Activated CD8-positive, alpha-beta T cell treated with anti-CD3 and anti-CD28 coated beads, Interleukin-2, amount 10 ng/mL, durations not matched to agents 7 days and 5 days (primary cell): ENCODE results near the gene HTR3A. TPM values are rescaled to one million over a fixed set of nuclear protein-coding genes. Genes with fewer than 3 reads are reported as not detected.

ENCODE experiments used
- ATAC-seq: fragments of 150-1000 bp; cut with Tn5 transposase; one replicate; pipeline ENCODE4 v1.10.0; 2021; ENCODE audit warnings: moderate library complexity
- CTCF ChIA-PET: fragments of 350-600 bp; sonication (Branson Sonifier 250); formaldehyde crosslinking; loops from one replicate; lab custom pipeline; 2021; ENCODE audit warnings: antibody characterized with exemption; lab: Charles Lee
- POLR2A ChIA-PET: fragments of 350-600 bp; sonication (Branson Sonifier 250); formaldehyde crosslinking; loops from one replicate; lab custom pipeline; 2021; ENCODE audit warnings: antibody characterized with exemption; lab: Charles Lee
- DNase-seq: peaks from one replicate; pipeline ENCODE4 v3.0.0-alpha.2; 2020
- H3K27ac Mint-ChIP-seq: one replicate; pipeline ENCODE4 v1.8.0; 2021; ENCODE audit warnings: mild to moderate bottlenecking, mixed read lengths
- H3K27me3 Mint-ChIP-seq: one replicate; pipeline ENCODE4 v1.8.0; 2021; ENCODE audit warnings: low read depth, mixed read lengths
- H3K36me3 Mint-ChIP-seq: one replicate; pipeline ENCODE4 v1.8.0; 2021; ENCODE audit warnings: low read depth, mixed read lengths
- H3K4me1 Mint-ChIP-seq: one replicate; pipeline ENCODE4 v1.8.0; 2021; ENCODE audit warnings: low read depth, mixed read lengths
- H3K4me3 Mint-ChIP-seq: one replicate; pipeline ENCODE4 v1.8.0; 2021; ENCODE audit warnings: mild to moderate bottlenecking, mixed read lengths
- H3K9me3 Mint-ChIP-seq: one replicate; pipeline ENCODE4 v1.8.0; 2022; ENCODE audit warnings: mixed read lengths; ENCODE audit not compliant: insufficient read depth
- total RNA-seq, 2 experiments: library from RNA; stranded (reverse); gene quantifications; one replicate each; pipeline ENCODE4 v1.2.3, GENCODE V29; 2021

The HTR3A gene
- total RNA-seq, 2 experiments from 2014 or later: not detected

DNA sequence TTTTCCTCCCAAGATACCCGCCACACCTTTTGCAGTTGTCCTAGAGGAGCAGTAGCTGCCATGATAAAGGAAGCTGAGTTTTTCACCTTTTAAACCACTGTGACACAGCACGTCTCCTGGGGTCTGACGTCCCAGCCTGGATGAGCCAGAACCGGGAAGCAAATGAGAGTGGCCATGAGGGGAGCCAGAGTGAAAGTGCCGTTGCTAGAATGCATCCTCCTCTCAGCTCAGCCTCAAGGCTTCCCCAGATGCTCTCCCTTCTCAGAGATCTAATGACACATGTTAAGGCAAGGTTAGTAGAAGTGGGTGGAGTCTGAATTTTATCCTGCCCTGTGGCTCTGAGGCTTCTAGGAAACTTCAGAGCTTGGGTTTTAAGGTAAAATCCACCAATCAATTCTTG, 23.4 kb upstream of the HTR3A start:
- Mint-ChIP-seq H3K4me3 (no peak overlapping the region), H3K36me3 (no peaks in the 10 kb centered on the region), H3K9me3 (no peaks in the 10 kb centered on the region), H3K4me1 (no peaks in the 10 kb centered on the region), H3K27ac (no peak overlapping the region), H3K27me3 (peaks cover 21% of the 10 kb centered on the region)
- no peak for DNase-seq
- POLR2A ChIA-PET: no interaction called here
- CTCF ChIA-PET: interaction anchor here (0.6 kb wide), 1 partner anchor 55 kb away, joined by 3 read pairs; no protein-coding TSS in a partner anchor
- ATAC-seq: no peak

DNA sequence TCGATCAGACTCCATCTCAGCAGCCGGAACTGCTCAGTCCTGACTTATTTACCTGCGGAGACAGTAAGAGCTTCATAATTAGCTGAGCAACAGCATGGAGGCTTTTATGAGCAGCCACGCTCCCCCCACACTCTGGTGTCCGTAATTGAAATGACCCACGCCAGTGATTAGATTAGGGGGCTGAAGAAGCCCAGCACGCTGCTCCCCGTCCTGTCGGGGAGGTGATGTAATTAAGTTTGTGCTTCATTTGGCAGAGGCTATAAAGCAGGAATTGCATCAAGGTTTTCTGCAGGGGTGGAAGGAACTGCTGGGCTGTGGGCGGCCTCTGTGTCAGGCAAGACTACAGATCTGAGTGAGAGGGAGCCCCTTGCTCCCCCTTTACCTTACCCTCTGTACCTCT, 22.8 kb upstream of the HTR3A start:
- ATAC-seq (no peak), DNase-seq (no peak)
- ChIA-PET POLR2A (no interaction called here), CTCF (interaction anchor here (0.6 kb wide), 1 partner anchor 56 kb away, joined by 3 read pairs; no protein-coding TSS in a partner anchor)
- no peaks in the 10 kb centered on the region for H3K36me3 Mint-ChIP-seq
- H3K27ac Mint-ChIP-seq: no peak overlapping the region
- H3K9me3 Mint-ChIP-seq: no peaks in the 10 kb centered on the region
- H3K27me3 Mint-ChIP-seq: peaks cover 22% of the 10 kb centered on the region
- H3K4me3 Mint-ChIP-seq: no peak overlapping the region
- H3K4me1 Mint-ChIP-seq: no peaks in the 10 kb centered on the region

DNA sequence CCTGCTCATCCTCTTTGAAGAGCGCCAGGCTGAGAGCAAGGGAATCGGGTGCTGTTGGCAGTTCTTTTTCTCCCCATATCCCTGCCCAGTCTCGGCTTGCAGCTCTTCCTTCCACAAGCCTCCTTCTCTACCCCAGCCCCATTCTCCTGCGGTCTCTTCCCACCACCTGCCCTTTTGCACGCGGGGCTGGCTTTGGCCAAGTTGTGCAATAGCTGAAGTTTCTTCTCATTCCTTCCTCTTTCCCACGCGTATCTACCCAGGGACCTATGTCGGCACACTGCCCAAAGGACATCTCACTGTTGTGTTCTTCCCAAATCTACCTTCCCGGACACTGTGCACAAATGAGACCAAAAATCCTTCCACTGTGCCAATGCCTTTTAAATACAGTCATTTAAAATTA, 22.3 kb upstream of the HTR3A start:
- ATAC-seq (no peak), DNase-seq (no peak)
- CTCF ChIA-PET: no interaction called here
- Mint-ChIP-seq H3K27ac (no peak overlapping the region), H3K4me1 (no peaks in the 10 kb centered on the region), H3K4me3 (no peak overlapping the region), H3K36me3 (no peaks in the 10 kb centered on the region), H3K9me3 (no peaks in the 10 kb centered on the region), H3K27me3 (peaks cover 20% of the 10 kb centered on the region)
- POLR2A ChIA-PET: no interaction called here

DNA sequence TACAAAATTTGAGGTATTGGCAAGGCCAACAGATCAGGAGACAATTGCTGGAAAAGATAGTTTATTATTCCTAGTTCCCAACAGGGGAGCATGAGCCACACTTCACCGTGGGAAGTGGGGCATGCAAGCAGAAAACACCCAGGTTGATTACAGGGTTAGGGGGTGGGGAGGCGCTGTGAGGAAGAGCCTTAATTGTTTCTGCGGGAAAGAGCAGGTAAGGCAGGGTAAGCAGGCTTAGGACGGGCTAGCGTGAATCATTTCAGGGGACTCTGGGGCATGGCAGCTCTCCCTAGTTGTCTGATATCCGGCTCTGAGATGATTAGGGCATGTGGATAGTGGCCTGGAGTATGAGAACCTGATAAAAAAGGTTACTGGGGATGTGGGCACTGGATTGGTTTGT, 20.7 kb upstream of the HTR3A start:
- H3K27me3 Mint-ChIP-seq: peaks cover 13% of the 10 kb centered on the region

DNA sequence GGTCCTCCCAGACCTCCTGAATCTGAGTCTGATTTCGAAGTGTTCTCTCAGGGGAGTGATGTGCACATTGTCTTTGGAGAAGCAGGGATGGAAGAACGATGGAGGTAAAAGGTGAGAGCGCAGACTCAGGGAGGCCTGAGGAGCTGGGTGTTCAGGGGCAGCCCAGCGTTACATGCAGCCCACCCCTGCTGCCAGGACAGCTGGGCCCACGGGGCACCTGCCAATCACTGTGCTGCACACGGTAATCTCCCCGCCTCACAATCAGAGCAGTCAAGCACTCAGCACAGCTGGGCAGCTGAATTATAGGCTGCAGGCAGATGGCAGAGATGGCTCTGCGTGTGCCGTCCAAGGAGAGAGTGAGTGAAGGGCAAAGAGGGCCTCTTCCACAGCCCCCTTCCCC, 17.9 kb upstream of the HTR3A start:
- peaks cover 9% of the 10 kb centered on the region for H3K27me3 Mint-ChIP-seq
- ChIA-PET CTCF (no interaction called here), POLR2A (no interaction called here)
- H3K27ac Mint-ChIP-seq: no peak overlapping the region
- no peak overlapping the region for H3K4me3 Mint-ChIP-seq
- ATAC-seq: no peak
- H3K36me3 Mint-ChIP-seq: no peaks in the 10 kb centered on the region
- no peak for DNase-seq
- no peaks in the 10 kb centered on the region for H3K4me1 Mint-ChIP-seq
- no peaks in the 10 kb centered on the region for H3K9me3 Mint-ChIP-seq

More for the DNA sequence above, 20.7 kb upstream of the HTR3A start:
- Mint-ChIP-seq H3K27ac (no peak overlapping the region), H3K4me3 (no peak overlapping the region), H3K36me3 (no peaks in the 10 kb centered on the region), H3K9me3 (no peaks in the 10 kb centered on the region), H3K4me1 (no peaks in the 10 kb centered on the region)
- ChIA-PET CTCF (no interaction called here), POLR2A (no interaction called here)
- ATAC-seq (no peak), DNase-seq (no peak)

DNA sequence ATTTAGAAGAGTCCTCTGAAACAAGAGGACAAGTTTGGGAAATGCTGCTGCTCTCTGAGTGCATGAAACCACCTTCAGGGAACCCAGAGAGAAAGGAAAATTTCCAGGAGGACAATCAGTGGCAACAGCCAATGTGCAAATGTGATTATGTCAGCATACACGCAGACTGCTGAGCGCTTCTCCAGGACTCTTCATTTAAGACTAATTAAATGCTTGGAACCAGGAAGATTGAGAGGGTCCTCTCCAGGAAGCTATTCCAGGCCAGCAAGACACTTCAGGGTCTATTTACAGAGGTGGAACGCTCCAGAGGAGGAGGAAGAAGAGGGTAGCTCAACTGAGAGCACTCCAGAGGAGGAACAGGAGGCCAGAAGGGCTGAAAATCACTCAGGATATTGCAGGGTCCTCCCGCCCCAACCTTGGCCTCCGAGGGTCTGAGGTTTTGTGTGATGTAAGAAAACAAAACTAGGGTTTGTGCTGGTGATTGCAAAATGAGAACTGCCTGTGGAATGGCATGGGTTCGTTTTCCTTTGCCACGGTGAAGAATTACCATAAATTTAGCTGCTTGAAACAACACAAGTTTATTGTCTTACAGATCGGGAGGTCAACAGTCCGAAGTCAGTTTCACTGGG, 14.1 kb upstream of the HTR3A start:
- no peak overlapping the region for H3K4me3 Mint-ChIP-seq
- CTCF ChIA-PET: no interaction called here
- DNase-seq (no peak), ATAC-seq (no peak)
- no peaks in the 10 kb centered on the region for H3K9me3 Mint-ChIP-seq
- no peaks in the 10 kb centered on the region for H3K36me3 Mint-ChIP-seq
- peaks cover 3% of the 10 kb centered on the region for H3K27me3 Mint-ChIP-seq
- no peaks in the 10 kb centered on the region for H3K4me1 Mint-ChIP-seq
- POLR2A ChIA-PET: no interaction called here
- H3K27ac Mint-ChIP-seq: no peak overlapping the region

DNA sequence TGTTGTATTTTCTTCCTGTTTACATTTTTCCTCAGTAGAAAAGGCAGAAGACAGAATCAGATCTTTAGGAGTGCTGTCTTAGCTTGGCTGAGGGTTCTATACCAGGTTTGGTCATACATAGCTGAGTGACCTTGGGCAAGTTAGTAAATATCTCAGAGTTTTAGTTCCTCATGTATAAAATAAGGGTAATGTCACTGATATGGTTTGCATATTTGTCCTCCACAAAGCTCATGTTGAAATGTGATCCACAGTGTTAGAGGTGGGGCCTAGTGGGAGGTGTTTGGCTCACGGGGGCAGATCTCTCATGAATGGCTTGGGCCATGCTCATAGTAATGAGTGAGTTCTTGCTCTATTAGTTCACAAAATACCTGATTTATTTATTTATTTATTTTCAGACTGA, 7.5 kb upstream of the HTR3A start:
- DNase-seq (no peak), ATAC-seq (no peak)
- H3K4me3 Mint-ChIP-seq: no peak overlapping the region
- no peaks in the 10 kb centered on the region for H3K36me3 Mint-ChIP-seq
- ChIA-PET POLR2A (no interaction called here), CTCF (no interaction called here)
- peaks cover 6% of the 10 kb centered on the region for H3K27me3 Mint-ChIP-seq
- no peaks in the 10 kb centered on the region for H3K9me3 Mint-ChIP-seq
- H3K4me1 Mint-ChIP-seq: no peaks in the 10 kb centered on the region
- H3K27ac Mint-ChIP-seq: no peak overlapping the region

DNA sequence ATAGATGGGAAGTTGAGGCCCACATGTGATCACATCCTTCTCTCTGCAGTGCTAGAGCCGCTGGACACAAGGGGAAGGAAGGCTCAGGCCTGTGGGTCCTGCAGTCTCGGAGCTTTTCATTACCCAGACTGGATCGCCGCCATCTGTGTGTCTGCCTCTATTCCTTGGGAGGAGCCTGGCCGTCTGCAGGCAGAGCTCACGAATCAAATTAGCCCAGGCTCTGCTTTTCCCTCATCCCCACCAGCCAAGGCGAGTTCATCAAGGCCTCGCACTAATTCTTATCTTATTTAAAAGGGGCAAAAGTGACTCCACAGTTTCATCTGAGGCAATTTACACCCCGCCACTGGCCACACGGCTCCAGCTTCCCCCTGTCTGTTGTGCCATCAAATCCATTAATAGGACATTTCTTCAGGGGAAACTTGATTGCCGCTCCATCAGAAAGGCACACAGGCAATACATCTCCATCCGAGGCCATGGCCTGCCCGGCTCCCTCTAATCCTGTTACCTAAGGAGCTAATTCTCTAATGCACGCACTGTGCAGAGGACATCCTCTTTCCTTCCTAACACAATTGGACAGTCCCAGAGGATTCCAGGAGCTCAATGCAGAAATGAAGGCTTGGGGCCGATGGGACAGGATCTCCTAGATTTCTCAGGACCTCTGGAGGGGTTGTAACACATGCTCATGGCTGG, 3.3 kb upstream of the HTR3A start:
- ATAC-seq (no peak), DNase-seq (no peak)
- ChIA-PET CTCF (interaction anchor here (1.4 kb wide), 1 partner anchor 47 kb away, joined by 3 read pairs; no protein-coding TSS in a partner anchor), POLR2A (no interaction called here)
- no peaks in the 10 kb centered on the region for H3K9me3 Mint-ChIP-seq
- H3K36me3 Mint-ChIP-seq: no peaks in the 10 kb centered on the region
- H3K4me1 Mint-ChIP-seq: no peaks in the 10 kb centered on the region
- H3K27ac Mint-ChIP-seq: no peak overlapping the region
- no peak overlapping the region for H3K4me3 Mint-ChIP-seq
- peaks cover 9% of the 10 kb centered on the region for H3K27me3 Mint-ChIP-seq

DNA sequence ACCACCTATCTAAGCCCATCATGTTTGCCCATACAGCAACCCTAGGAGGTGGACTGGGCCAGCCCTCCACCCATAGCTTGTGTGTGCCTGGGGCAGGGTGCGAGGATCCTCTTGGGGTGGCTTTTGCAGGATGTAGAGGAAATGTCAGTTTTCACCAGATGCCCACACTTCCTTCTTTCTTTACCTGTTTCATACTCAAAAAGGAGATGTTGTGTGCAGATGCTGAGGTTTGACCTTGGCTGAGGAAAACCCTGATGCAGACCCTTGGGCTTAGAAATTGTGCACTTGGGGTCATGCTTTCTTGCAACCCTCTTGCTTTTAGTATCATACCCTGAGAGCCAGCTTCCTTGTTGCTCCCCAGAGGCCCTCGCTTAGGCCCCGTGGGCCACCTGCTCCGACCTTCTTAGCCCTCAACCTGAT, 2.2 kb downstream of the HTR3A start:
- Mint-ChIP-seq H3K9me3 (no peaks in the 10 kb centered on the region), H3K4me3 (no peak overlapping the region), H3K4me1 (peaks cover 10% of the 10 kb centered on the region), H3K27me3 (peaks cover 7% of the 10 kb centered on the region), H3K27ac (no peak overlapping the region), H3K36me3 (no peaks in the 10 kb centered on the region)
- DNase-seq (no peak), ATAC-seq (no peak)
- CTCF ChIA-PET: interaction anchor here (1.5 kb wide), 1 partner anchor 285 kb away, joined by 5 read pairs; no protein-coding TSS in a partner anchor
- POLR2A ChIA-PET: no interaction called here

DNA sequence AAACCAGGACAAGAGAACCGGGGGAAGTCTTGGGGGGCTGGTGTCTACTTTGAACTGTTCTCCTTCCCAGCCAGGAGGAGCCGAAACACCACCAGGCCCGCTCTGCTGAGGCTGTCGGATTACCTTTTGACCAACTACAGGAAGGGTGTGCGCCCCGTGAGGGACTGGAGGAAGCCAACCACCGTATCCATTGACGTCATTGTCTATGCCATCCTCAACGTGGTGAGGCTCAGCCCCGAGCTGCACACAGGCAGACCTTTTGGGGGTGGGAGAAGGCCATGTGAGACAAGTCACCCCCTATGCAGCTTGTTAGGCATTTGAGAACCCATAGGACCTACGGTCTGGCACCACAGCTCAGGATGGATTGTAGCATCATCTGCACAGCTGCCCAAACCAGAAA, 2.8 kb downstream of the HTR3A start:
- Mint-ChIP-seq H3K4me1 (peaks cover 10% of the 10 kb centered on the region), H3K9me3 (no peaks in the 10 kb centered on the region), H3K27me3 (peaks cover 7% of the 10 kb centered on the region), H3K36me3 (no peaks in the 10 kb centered on the region), H3K4me3 (no peak overlapping the region), H3K27ac (no peak overlapping the region)
- CTCF ChIA-PET: no interaction called here
- POLR2A ChIA-PET: no interaction called here
- ATAC-seq (no peak), DNase-seq (no peak)

DNA sequence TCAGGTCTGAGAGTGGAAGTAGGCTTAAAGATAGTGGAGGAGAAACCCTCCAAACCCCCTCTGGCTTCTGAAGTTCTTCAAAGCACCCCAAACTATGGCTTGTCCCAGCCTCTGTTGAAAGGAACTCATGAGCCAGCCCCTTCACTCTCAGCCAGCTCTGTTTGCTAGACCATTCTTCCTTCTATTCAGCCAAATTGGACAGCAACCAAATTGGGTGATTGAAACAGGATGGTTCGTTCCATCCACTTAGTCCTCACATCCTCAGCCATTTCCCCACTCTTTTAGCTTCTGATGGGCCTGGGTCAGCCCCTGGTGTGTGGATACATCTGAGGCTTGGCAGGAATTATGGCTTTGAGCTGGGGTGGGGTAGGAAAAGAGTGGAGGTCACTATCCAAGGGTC, 4.5 kb downstream of the HTR3A start:
- Mint-ChIP-seq H3K27me3 (peaks cover 7% of the 10 kb centered on the region), H3K4me1 (peaks cover 10% of the 10 kb centered on the region), H3K36me3 (no peaks in the 10 kb centered on the region), H3K9me3 (no peaks in the 10 kb centered on the region), H3K27ac (no peak overlapping the region), H3K4me3 (no peak overlapping the region)
- POLR2A ChIA-PET: no interaction called here
- no peak for DNase-seq
- CTCF ChIA-PET: no interaction called here
- no peak for ATAC-seq

DNA sequence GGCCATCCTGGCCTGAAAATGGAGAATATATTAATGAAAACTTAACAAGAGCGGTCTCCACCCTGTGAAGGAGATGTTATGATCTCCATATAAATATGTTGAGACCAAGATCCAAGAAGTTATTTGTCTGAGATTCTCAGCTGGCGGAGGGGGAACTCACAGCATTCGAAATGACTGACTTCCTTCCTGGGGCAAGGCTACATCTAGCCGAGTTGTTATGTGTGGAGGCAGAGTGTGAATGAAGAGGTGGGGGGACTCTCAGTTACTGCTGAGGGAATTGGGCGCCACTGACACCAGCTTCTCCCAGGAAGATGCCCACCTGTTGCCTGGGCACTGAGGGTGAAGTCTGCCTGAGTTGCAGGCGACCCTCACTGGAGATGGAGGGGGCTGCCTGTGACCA, 5.9 kb downstream of the HTR3A start:
- peaks cover 10% of the 10 kb centered on the region for H3K27me3 Mint-ChIP-seq
- H3K9me3 Mint-ChIP-seq: no peaks in the 10 kb centered on the region
- DNase-seq: no peak
- H3K4me3 Mint-ChIP-seq: no peak overlapping the region
- no peaks in the 10 kb centered on the region for H3K36me3 Mint-ChIP-seq
- no peak overlapping the region for H3K27ac Mint-ChIP-seq
- ChIA-PET POLR2A (no interaction called here), CTCF (no interaction called here)
- ATAC-seq: no peak
- peaks cover 10% of the 10 kb centered on the region for H3K4me1 Mint-ChIP-seq
